Endothelial cell of umbilical vein (primary cell): Measurements from ENCODE around the gene DMD. TPM values are rescaled to one million over a fixed set of nuclear protein-coding genes. Genes with fewer than 3 reads are reported as not detected.

Source experiments
- BruUV-seq: library from RNA; stranded (reverse); fragments of 400-500 nt; replicated peaks from 2 replicates; lab custom pipeline; 2021; lab: Mats Ljungman, UMichigan
- CTCF ChIA-PET: fragments of 300-600, 350-600 bp; sonication (Branson Sonifier 250); formaldehyde crosslinking; loops from one replicate; lab custom pipeline; 2021; ENCODE audit warnings: antibody characterized with exemption, inconsistent platforms; lab: Charles Lee
- POLR2A ChIA-PET: fragments of 300-600, 350-600 bp; sonication (Branson Sonifier 250); formaldehyde crosslinking; loops from one replicate; lab custom pipeline; 2021; ENCODE audit warnings: antibody characterized with exemption, inconsistent platforms; lab: Charles Lee
- DNase-seq: peaks from one replicate; pipeline ENCODE4 v3.0.0-alpha.2; 2011; ENCODE audit warnings: low read depth, low spot score
- FAIRE-seq: peaks from 2 replicates; lab custom pipeline; 2011; peaks lifted over from hg19 to GRCh38; lab: Jason Lieb, UNC
- H2AFZ ChIP-seq: 2 replicates; pipeline ENCODE4 v1.6.0; 2012; ENCODE audit warnings: low read depth, low read length, control low read depth, inconsistent platforms
- H3K27ac ChIP-seq: 2 replicates; pipeline ENCODE4 v1.5.1; 2011; ENCODE audit warnings: low read depth, mild to moderate bottlenecking, control low read depth, low read length, moderate library complexity; ENCODE audit not compliant: insufficient read depth
- H3K27me3 ChIP-seq, 2 experiments: 2 replicates each; pipeline versions ENCODE4 v1.6.0 to v1.6.1; 2011; ENCODE audit warnings: low read length in 2 of 2, mixed read lengths in 1 of 2; ENCODE audit not compliant: control insufficient read depth in 2 of 2, insufficient read depth in 2 of 2
- H3K36me3 ChIP-seq, 2 experiments: 2 replicates in 1 of 2; 3 replicates in 1 of 2; pipeline ENCODE4 v1.5.1; 2011; ENCODE audit warnings: low read length in 2 of 2, mild to moderate bottlenecking in 1 of 2, moderate library complexity in 1 of 2; ENCODE audit not compliant: control insufficient read depth in 2 of 2, insufficient read depth in 2 of 2; ENCODE audit errors: extremely low read depth in 1 of 2
- H3K4me1 ChIP-seq: 3 replicates; pipeline ENCODE4 v1.5.1; 2011; ENCODE audit warnings: mild to moderate bottlenecking, low read length; ENCODE audit not compliant: control insufficient read depth, insufficient read depth; ENCODE audit errors: extremely low read depth
- H3K4me2 ChIP-seq: 2 replicates; pipeline ENCODE4 v1.6.1; 2011; ENCODE audit warnings: low read length, control low read depth, mixed read lengths; ENCODE audit not compliant: insufficient read depth
- H3K4me3 ChIP-seq, 3 experiments: fragments of 200-600 bp in 1 of 3; sonication (generic), shearing (Covaris generic) in 1 of 3; replicated peaks in 1 of 3; 2 replicates each; pipeline ENCODE4 v1.5.1; 2011 to 2016; ENCODE audit warnings: control low read depth in 3 of 3, low read length in 3 of 3, mild to moderate bottlenecking in 2 of 3, inconsistent platforms in 1 of 3, low read depth in 1 of 3, moderate library complexity in 1 of 3; ENCODE audit not compliant: insufficient read depth in 1 of 3
- H3K79me2 ChIP-seq: 2 replicates; pipeline ENCODE4 v1.6.0; 2012; ENCODE audit warnings: low read length, inconsistent platforms; ENCODE audit not compliant: control insufficient read depth, insufficient read depth
- H3K9ac ChIP-seq: replicated peaks from 2 replicates; pipeline ENCODE3; 2011; ENCODE audit warnings: low read length, control low read depth; ENCODE audit not compliant: insufficient read depth; ENCODE audit errors: extremely low read depth
- H3K9me1 ChIP-seq: replicated peaks from 3 replicates; pipeline ENCODE4 v1.6.0; 2011; ENCODE audit warnings: mild to moderate bottlenecking, low read length; ENCODE audit not compliant: control insufficient read depth, insufficient read depth; ENCODE audit errors: extremely low read depth
- H3K9me3 ChIP-seq: replicated peaks from 2 replicates; pipeline ENCODE4 v1.5.1; 2012; ENCODE audit warnings: low read length, inconsistent platforms; ENCODE audit not compliant: control insufficient read depth, insufficient read depth
- H4K20me1 ChIP-seq: replicated peaks from 2 replicates; pipeline ENCODE3; 2011; ENCODE audit warnings: mild to moderate bottlenecking, low read length; ENCODE audit not compliant: control insufficient read depth, insufficient read depth; ENCODE audit errors: extremely low read depth
- EZH2 ChIP-seq: IDR thresholded peaks from 2 replicates; pipeline ENCODE4 v1.6.1; 2012; ENCODE audit warnings: borderline replicate concordance, low read depth, mild to moderate bottlenecking, moderate library complexity, low read length, inconsistent platforms; ENCODE audit not compliant: severe bottlenecking
- FOS ChIP-seq: IDR thresholded peaks from 2 replicates; pipeline ENCODE4 v1.6.1; 2011; ENCODE audit warnings: mild to moderate bottlenecking, low read length, moderate library complexity, borderline replicate concordance; ENCODE audit not compliant: insufficient read depth
- GATA2 ChIP-seq: IDR thresholded peaks from 2 replicates; pipeline ENCODE4 v1.7.0; 2011; ENCODE audit warnings: low read depth, mild to moderate bottlenecking, moderate library complexity, mixed read lengths, low read length; ENCODE audit not compliant: insufficient read length, insufficient read depth
- JUN ChIP-seq: IDR thresholded peaks from 2 replicates; pipeline ENCODE4 v1.6.1; 2011; ENCODE audit warnings: borderline replicate concordance, low read depth; ENCODE audit not compliant: insufficient read length, insufficient read depth
- MAX ChIP-seq: IDR thresholded peaks from 2 replicates; pipeline ENCODE4 v1.6.1; 2011; ENCODE audit not compliant: insufficient read depth, insufficient read length
- MYC ChIP-seq: IDR thresholded peaks from one replicate; pipeline ENCODE4 v1.6.1; 2011; ENCODE audit warnings: mild to moderate bottlenecking, low read depth, low read length
- POLR2A ChIP-seq: IDR thresholded peaks from 2 replicates; pipeline ENCODE4 v1.6.1; 2012; ENCODE audit warnings: low read depth, mild to moderate bottlenecking, control low read depth, low read length
- POLR2AphosphoS5 ChIP-seq: IDR thresholded peaks from 2 replicates; pipeline ENCODE4 v1.6.1; 2012; ENCODE audit warnings: low read depth, mild to moderate bottlenecking, control low read depth, low read length, moderate library complexity; ENCODE audit not compliant: insufficient read depth
- dilution Hi-C: fragments of 300-500 bp; cut with MboI; formaldehyde crosslinking; loops from one replicate; pipeline ENCODE4 v1.15.0; 2019; ENCODE audit warnings: low sequenced_read_pairs; ENCODE audit not compliant: extremely low pct_ligation_motif_present
- intact Hi-C: fragments of 100-400 bp; cut with micrococcal nuclease; formaldehyde crosslinking; loops from one replicate; pipeline ENCODE4 v1.10.0; 2022
- polyA plus RNA-seq, 4 experiments: library from polyadenylated mRNA; depleted of rRNA in 3 of 4; stranded (reverse) in 3 of 4; unstranded in 1 of 4; fragments of >200 nt; gene quantifications; 2 replicates each; pipeline versions ENCODE4 v1.2.1 to v1.2.3, GENCODE V29; 2011 to 2012; ENCODE audit warnings: missing spikeins in 1 of 4
- total RNA-seq: library from RNA; stranded (reverse); gene quantifications from 2 replicates; pipeline ENCODE4 v1.2.3, GENCODE V29; 2021
- TF ChIP-seq, protein P1 (sequence below), 2 donors: IDR thresholded peaks; 1 replicate in 1 of 2; 2 replicates in 1 of 2; pipeline ENCODE4 v1.5.1; 2011; ENCODE audit warnings: low read length in 2 of 2, mild to moderate bottlenecking in 2 of 2, moderate library complexity in 2 of 2, control low read depth in 1 of 2, inconsistent platforms in 1 of 2, low read depth in 1 of 2; ENCODE audit not compliant: insufficient read depth in 1 of 2; ENCODE audit errors: extremely low read depth in 1 of 2

Gene DMD
- total and polyA plus RNA-seq, 2 donors (not counting 3 experiments of a cell fraction or from before 2014, with no cell fraction given) = 7.3 to 9.0 TPM

- ChIA-PET POLR2A (no interaction called here), CTCF (no interaction called here)
- intact Hi-C loops = no loop called here
- DNase-seq (no peak), FAIRE-seq (no peak)
- Histone ChIP-seq H3K4me2 (no peak overlapping the region), H3K9me1 (no peaks in the 10 kb centered on the region), H4K20me1 (no peaks in the 10 kb centered on the region), H3K79me2 (no peaks in the 10 kb centered on the region), H2AFZ (no peak overlapping the region), H3K9me3 (no peaks in the 10 kb centered on the region), H3K4me3 (no peak overlapping the region), H3K27ac (no peak overlapping the region), H3K27me3 (no peaks in the 10 kb centered on the region), H3K9ac (no peak overlapping the region), H3K36me3 (no peaks in the 10 kb centered on the region), H3K4me1 (no peaks in the 10 kb centered on the region)
- dilution Hi-C loops = no loop called here
- TF ChIP-seq POLR2AphosphoS5 = no peak
- BruUV-seq = no TSS peak
These were observed 687.0 kb downstream of the DMD start for GRCh38 chrX:32524385-32524784.

DNA sequence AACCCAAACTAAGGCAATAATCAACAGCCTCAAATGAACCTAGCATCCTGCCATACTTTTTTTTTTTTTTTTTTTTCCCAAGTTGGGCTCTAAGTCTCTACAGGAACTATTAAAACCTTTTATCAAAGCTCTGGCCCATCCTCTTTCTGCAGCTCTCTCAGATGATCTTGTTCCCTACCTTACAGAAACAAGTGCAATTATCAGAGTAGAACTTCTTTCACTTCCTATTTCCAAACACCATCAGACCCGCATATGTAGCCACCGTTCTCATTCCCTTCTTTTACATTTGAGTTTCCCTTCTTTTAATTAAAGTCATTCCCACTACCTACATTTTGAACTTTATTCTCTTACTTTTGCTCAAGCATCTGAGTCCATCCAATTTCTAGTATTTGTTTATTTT lies 690.6 kb downstream of the DMD start:
- Histone ChIP-seq H3K9ac (no peak overlapping the region), H3K27ac (no peak overlapping the region), H3K36me3 (no peaks in the 10 kb centered on the region), H3K4me1 (no peaks in the 10 kb centered on the region), H3K4me2 (no peak overlapping the region), H2AFZ (no peak overlapping the region), H4K20me1 (no peaks in the 10 kb centered on the region), H3K27me3 (no peaks in the 10 kb centered on the region), H3K79me2 (no peaks in the 10 kb centered on the region), H3K4me3 (no peak overlapping the region), H3K9me1 (no peaks in the 10 kb centered on the region), H3K9me3 (no peaks in the 10 kb centered on the region)
- no TSS peak for BruUV-seq
- dilution Hi-C loops = no loop called here
- DNase-seq (no peak), FAIRE-seq (no peak)
- TF ChIP-seq MYC (no peak), JUN (no peak), GATA2 (no peak), MAX (no peak), EZH2 (no peak), FOS (no peak), POLR2AphosphoS5 (no peak), POLR2A (no peak)
- TF ChIP-seq, protein P1, sequence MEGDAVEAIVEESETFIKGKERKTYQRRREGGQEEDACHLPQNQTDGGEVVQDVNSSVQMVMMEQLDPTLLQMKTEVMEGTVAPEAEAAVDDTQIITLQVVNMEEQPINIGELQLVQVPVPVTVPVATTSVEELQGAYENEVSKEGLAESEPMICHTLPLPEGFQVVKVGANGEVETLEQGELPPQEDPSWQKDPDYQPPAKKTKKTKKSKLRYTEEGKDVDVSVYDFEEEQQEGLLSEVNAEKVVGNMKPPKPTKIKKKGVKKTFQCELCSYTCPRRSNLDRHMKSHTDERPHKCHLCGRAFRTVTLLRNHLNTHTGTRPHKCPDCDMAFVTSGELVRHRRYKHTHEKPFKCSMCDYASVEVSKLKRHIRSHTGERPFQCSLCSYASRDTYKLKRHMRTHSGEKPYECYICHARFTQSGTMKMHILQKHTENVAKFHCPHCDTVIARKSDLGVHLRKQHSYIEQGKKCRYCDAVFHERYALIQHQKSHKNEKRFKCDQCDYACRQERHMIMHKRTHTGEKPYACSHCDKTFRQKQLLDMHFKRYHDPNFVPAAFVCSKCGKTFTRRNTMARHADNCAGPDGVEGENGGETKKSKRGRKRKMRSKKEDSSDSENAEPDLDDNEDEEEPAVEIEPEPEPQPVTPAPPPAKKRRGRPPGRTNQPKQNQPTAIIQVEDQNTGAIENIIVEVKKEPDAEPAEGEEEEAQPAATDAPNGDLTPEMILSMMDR (IDR thresholded peaks at IDR 0.05; ENCODE audit: extremely low read depth in 1 of 2, insufficient read depth in 1 of 2, low read depth in 1 of 2, low read length in 2 of 2) = no peak
- POLR2A ChIA-PET = no interaction called here
- CTCF ChIA-PET = no interaction called here
- intact Hi-C loops = no loop called here
